HL-60/S4 (cell line): Measurements from ENCODE around the gene BTBD18.
"Not testable (repeated sequence)": the region's sequence is repeated elsewhere in the genome, so short reads cannot be mapped to it uniquely, and the experiment has no call there.

Experiments
- in situ Hi-C: fragments of 300-500 bp; cut with MboI; formaldehyde crosslinking; loops from 2 replicates; pipeline ENCODE4 v1.14.3; 2022; ENCODE audit warnings: low sequenced_read_pairs

The BTBD18 gene

GRCh38 chr11:57741132-57742086 lies 10.2 kb downstream of the BTBD18 start, which contains the start of gene SELENOH:
Gene SELENOH, plus strand, starts transcription at chr11:57741491. Its CDS starts 105 bp downstream, at chr11:57741596.
- in situ Hi-C loops: no loop called here

- in situ Hi-C loops: no loop called here
These were observed 15.9 kb downstream of the BTBD18 start for GRCh38 chr11:57735619-57736298.

GRCh38 chr11:57732661-57733060 lies 19.0 kb downstream of the BTBD18 start:
- in situ Hi-C loops: no loop called here

GRCh38 chr11:57729479-57729878 lies 22.1 kb downstream of the BTBD18 start:
- in situ Hi-C loops: no loop called here

- in situ Hi-C loops: no loop called here
These were observed 22.8 kb downstream of the BTBD18 start for GRCh38 chr11:57728829-57729228.

GRCh38 chr11:57727185-57727584 lies 24.4 kb downstream of the BTBD18 start:
- in situ Hi-C loops: no loop called here

GRCh38 chr11:57716726-57717125 lies 34.9 kb downstream of the BTBD18 start:
- in situ Hi-C loops: not testable (repeated sequence)

- in situ Hi-C loops: no loop called here
These were observed 37.8 kb downstream of the BTBD18 start for GRCh38 chr11:57713835-57714234.

- in situ Hi-C loops: no loop called here
These were observed 39.1 kb downstream of the BTBD18 start, which contains the start of gene TMX2 for GRCh38 chr11:57712256-57713150. Gene TMX2, plus strand, starts transcription at chr11:57712593. Its CDS starts 26 bp downstream, at chr11:57712619.

GRCh38 chr11:57711414-57712255 lies 40.0 kb downstream of the BTBD18 start, which contains the start of gene MED19:
Gene MED19, minus strand, starts transcription at chr11:57712215. Its CDS starts 36 bp downstream, at chr11:57712179.
- in situ Hi-C loops: no loop called here

GRCh38 chr11:57709802-57710367 lies 41.7 kb downstream of the BTBD18 start:
- in situ Hi-C loops: no loop called here

GRCh38 chr11:57705432-57705831 lies 46.2 kb downstream of the BTBD18 start:
- in situ Hi-C loops: not testable (repeated sequence)

- in situ Hi-C loops: no loop called here
These were observed 46.7 kb downstream of the BTBD18 start for GRCh38 chr11:57704932-57705331.

GRCh38 chr11:57703341-57703740 lies 48.3 kb downstream of the BTBD18 start:
- in situ Hi-C loops: no loop called here

GRCh38 chr11:57700425-57700824 lies 51.2 kb downstream of the BTBD18 start:
- in situ Hi-C loops: no loop called here

- in situ Hi-C loops: no loop called here
These were observed 51.8 kb downstream of the BTBD18 start for GRCh38 chr11:57699813-57700212.

- in situ Hi-C loops: no loop called here
These were observed 52.7 kb downstream of the BTBD18 start for GRCh38 chr11:57698843-57699365.
